ELR (cell line): Measurements from ENCODE around the gene ZNF345.
A peak's percentile ranks its signal among the peaks of the same experiment; 100 is the strongest.

ENCODE experiments used
- DNase-seq: peaks from one replicate; pipeline ENCODE4 v3.0.0-alpha.2; 2015; ENCODE audit warnings: low read depth

ZNF345 gene

GRCh38 chr19:36850559-36851442 is at the start of gene ZNF345:
Gene ZNF345, plus strand, starts transcription at chr19:36850876. Its CDS starts 25,955 bp downstream, at chr19:36876831.
- DNase-seq, result peak; percentile 96

- DNase-seq, result no peak
Observed at GRCh38 chr19:36805364-36805763, 45.3 kb upstream of the ZNF345 start.

- DNase-seq, result no peak
Observed at GRCh38 chr19:36807029-36807428, 43.6 kb upstream of the ZNF345 start.

- DNase-seq, result peak; percentile 4
Observed at GRCh38 chr19:36819130-36819630, 31.5 kb upstream of the ZNF345 start.

- DNase-seq, result no peak
Observed at GRCh38 chr19:36821758-36822157, 28.9 kb upstream of the ZNF345 start.

- DNase-seq, result no peak
Observed at GRCh38 chr19:36833430-36833829, 17.2 kb upstream of the ZNF345 start.

- no peak for DNase-seq
Observed at GRCh38 chr19:36837176-36837905, 13.3 kb upstream of the ZNF345 start.

- DNase-seq, result peak; percentile 92
Observed at GRCh38 chr19:36837906-36838783, 12.5 kb upstream of the ZNF345 start, which contains the start of gene ZNF790. Gene ZNF790, minus strand, starts transcription at chr19:36838387. Its CDS starts 12,768 bp downstream, at chr19:36825619.

GRCh38 chr19:36838784-36839324 is 11.8 kb upstream of the ZNF345 start:
- no peak for DNase-seq

GRCh38 chr19:36847968-36848367 is 2.7 kb upstream of the ZNF345 start:
- no peak for DNase-seq

GRCh38 chr19:36849701-36850558 is 746 bp upstream of the ZNF345 start:
- DNase-seq, result peak; percentile 92

- DNase-seq, result no peak
Observed at GRCh38 chr19:36851898-36852297, 1.2 kb downstream of the ZNF345 start.

GRCh38 chr19:36876993-36877938 is 26.6 kb downstream of the ZNF345 start:
- DNase-seq, result peak; percentile 11

- no peak for DNase-seq
Observed at GRCh38 chr19:36891768-36892357, 41.2 kb downstream of the ZNF345 start.

- no peak for DNase-seq
Observed at GRCh38 chr19:36894849-36895383, 44.2 kb downstream of the ZNF345 start.

- DNase-seq, result no peak
Observed at GRCh38 chr19:36898422-36898821, 47.7 kb downstream of the ZNF345 start.

- DNase-seq, result peak; percentile 91
Observed at GRCh38 chr19:36915992-36916830, 65.5 kb downstream of the ZNF345 start, which contains the start of the genes ZNF568 and ZNF829. Gene ZNF568, plus strand, starts transcription at chr19:36916332. Its CDS starts 6,439 bp downstream, at chr19:36922771. Gene ZNF829, minus strand, starts transcription at chr19:36916291. Its CDS starts 1,124 bp downstream, at chr19:36915167.
